Mesothelial cell of epicardium (in vitro differentiated cells): Measurements from ENCODE around the gene RILPL1. TPM values are rescaled to one million over a fixed set of nuclear protein-coding genes. Genes with fewer than 3 reads are reported as not detected.

ENCODE experiments used
- DNase-seq, 2 experiments: peaks; one replicate each; pipeline ENCODE4 v3.0.0; 2021; ENCODE audit warnings: low spot score in 2 of 2; ENCODE audit not compliant: unreplicated experiment in 2 of 2
- H3K27ac Mint-ChIP-seq: 2 replicates; pipeline ENCODE4 v1.8.0; 2021; ENCODE audit warnings: mixed read lengths
- H3K27me3 Mint-ChIP-seq: 2 replicates; pipeline ENCODE4 v1.8.0; 2021; ENCODE audit warnings: low read depth, mixed read lengths
- H3K36me3 Mint-ChIP-seq: 2 replicates; pipeline ENCODE4 v1.8.0; 2021; ENCODE audit warnings: mixed read lengths
- H3K4me1 Mint-ChIP-seq: 2 replicates; pipeline ENCODE4 v1.8.0; 2021; ENCODE audit warnings: mixed read lengths
- H3K4me3 Mint-ChIP-seq: 2 replicates; pipeline ENCODE4 v1.8.0; 2021; ENCODE audit warnings: mild to moderate bottlenecking, moderate library complexity, mixed read lengths
- H3K9me3 Mint-ChIP-seq: 2 replicates; pipeline ENCODE4 v1.8.0; 2021; ENCODE audit warnings: mixed read lengths
- CTCF ChIP-seq: fragments of 200-600 bp; sonication (generic); IDR thresholded peaks from one replicate; pipeline ENCODE4 v1.5.0; 2021; ENCODE audit warnings: antibody characterized with exemption; ENCODE audit not compliant: unreplicated experiment
- total RNA-seq: library from RNA; stranded (reverse); gene quantifications from 3 replicates; pipeline ENCODE4 v1.2.1, GENCODE V29; 2021

The RILPL1 gene
- total RNA-seq, 1 donor from 2014 or later = 45.4 TPM

GRCh38 chr12:123506059-123506842, 27.3 kb downstream of the RILPL1 start:
- H3K36me3 Mint-ChIP-seq = peaks cover 42% of the 10 kb centered on the region
- no peaks in the 10 kb centered on the region for H3K27me3 Mint-ChIP-seq
- H3K4me3 Mint-ChIP-seq = no peak overlapping the region
- H3K9me3 Mint-ChIP-seq = no peaks in the 10 kb centered on the region
- no peak for DNase-seq
- no peaks in the 10 kb centered on the region for H3K4me1 Mint-ChIP-seq
- no peak overlapping the region for H3K27ac Mint-ChIP-seq
- TF ChIP-seq CTCF = no peak

- Mint-ChIP-seq H3K4me3 (no peak overlapping the region), H3K9me3 (no peaks in the 10 kb centered on the region), H3K4me1 (no peaks in the 10 kb centered on the region), H3K27me3 (no peaks in the 10 kb centered on the region), H3K27ac (no peak overlapping the region), H3K36me3 (peaks cover 49% of the 10 kb centered on the region)
- no peak for TF ChIP-seq CTCF
- no peak for DNase-seq
Measured at GRCh38 chr12:123502163-123502704, 31.3 kb downstream of the RILPL1 start.

- DNase-seq = no peak
- no peak overlapping the region for H3K27ac Mint-ChIP-seq
- no peak for TF ChIP-seq CTCF
Measured at GRCh38 chr12:123499332-123499731, 34.2 kb downstream of the RILPL1 start.

GRCh38 chr12:123498126-123498825, 35.2 kb downstream of the RILPL1 start:
- DNase-seq = no peak
- Mint-ChIP-seq H3K27me3 (no peaks in the 10 kb centered on the region), H3K4me3 (no peak overlapping the region), H3K27ac (no peak overlapping the region), H3K9me3 (no peaks in the 10 kb centered on the region), H3K4me1 (no peaks in the 10 kb centered on the region), H3K36me3 (peaks cover 41% of the 10 kb centered on the region)
- TF ChIP-seq CTCF = no peak

More at GRCh38 chr12:123499332-123499731, 34.2 kb downstream of the RILPL1 start:
- H3K4me3 Mint-ChIP-seq = no peak overlapping the region
- H3K27me3 Mint-ChIP-seq = no peaks in the 10 kb centered on the region
- no peaks in the 10 kb centered on the region for H3K4me1 Mint-ChIP-seq
- no peaks in the 10 kb centered on the region for H3K9me3 Mint-ChIP-seq
- H3K36me3 Mint-ChIP-seq = peaks cover 45% of the 10 kb centered on the region

- no peak overlapping the region for H3K4me3 Mint-ChIP-seq
- H3K27me3 Mint-ChIP-seq = no peaks in the 10 kb centered on the region
- no peak for DNase-seq
- peaks cover 42% of the 10 kb centered on the region for H3K36me3 Mint-ChIP-seq
- no peak for TF ChIP-seq CTCF
- no peak overlapping the region for H3K27ac Mint-ChIP-seq
- H3K9me3 Mint-ChIP-seq = no peaks in the 10 kb centered on the region
- H3K4me1 Mint-ChIP-seq = no peaks in the 10 kb centered on the region
Measured at GRCh38 chr12:123497065-123497464, 36.5 kb downstream of the RILPL1 start.
